HG02798 (cell line): Measurements from ENCODE around the gene FCGR1A.
A peak's percentile ranks its signal among the peaks of the same experiment; 100 is the strongest.
"Not testable (repeated sequence)": the region's sequence is repeated elsewhere in the genome, so short reads cannot be mapped to it uniquely, and the experiment has no call there.

ENCODE experiments used
- ATAC-seq: cut with Tn5 transposase; IDR thresholded peaks from one replicate; pipeline ENCODE4 v1.9.1; 2021; ENCODE audit warnings: mild to moderate bottlenecking; ENCODE audit not compliant: unreplicated experiment, poor library complexity

FCGR1A gene

DNA sequence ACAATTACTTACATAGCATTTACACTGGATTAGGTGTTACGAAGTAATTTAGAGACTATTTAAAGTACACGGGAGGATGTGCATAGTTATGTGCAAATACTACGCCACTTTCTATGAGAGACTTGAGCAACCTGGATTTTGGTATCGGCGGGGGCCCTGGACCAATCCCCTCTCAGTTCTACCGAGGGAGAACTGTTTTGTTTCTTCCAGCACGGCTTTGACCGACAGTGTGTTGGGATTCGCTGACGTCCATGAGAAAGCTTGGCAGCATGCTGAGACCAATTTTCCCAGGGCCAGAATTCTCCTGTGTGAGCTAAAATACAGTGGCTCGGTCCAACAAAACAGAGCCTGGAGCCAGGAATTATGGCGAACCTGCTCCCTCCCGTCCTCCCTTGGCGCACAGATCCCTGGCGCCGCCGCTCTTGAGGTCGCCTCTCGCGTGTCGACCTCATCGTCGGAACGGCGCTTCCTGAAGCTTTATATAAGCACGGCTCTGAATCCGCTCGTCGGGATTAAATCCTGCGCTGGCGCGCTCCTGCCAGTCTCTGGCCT is 49.3 kb downstream of the FCGR1A start:
- ATAC-seq: not testable (repeated sequence)

DNA sequence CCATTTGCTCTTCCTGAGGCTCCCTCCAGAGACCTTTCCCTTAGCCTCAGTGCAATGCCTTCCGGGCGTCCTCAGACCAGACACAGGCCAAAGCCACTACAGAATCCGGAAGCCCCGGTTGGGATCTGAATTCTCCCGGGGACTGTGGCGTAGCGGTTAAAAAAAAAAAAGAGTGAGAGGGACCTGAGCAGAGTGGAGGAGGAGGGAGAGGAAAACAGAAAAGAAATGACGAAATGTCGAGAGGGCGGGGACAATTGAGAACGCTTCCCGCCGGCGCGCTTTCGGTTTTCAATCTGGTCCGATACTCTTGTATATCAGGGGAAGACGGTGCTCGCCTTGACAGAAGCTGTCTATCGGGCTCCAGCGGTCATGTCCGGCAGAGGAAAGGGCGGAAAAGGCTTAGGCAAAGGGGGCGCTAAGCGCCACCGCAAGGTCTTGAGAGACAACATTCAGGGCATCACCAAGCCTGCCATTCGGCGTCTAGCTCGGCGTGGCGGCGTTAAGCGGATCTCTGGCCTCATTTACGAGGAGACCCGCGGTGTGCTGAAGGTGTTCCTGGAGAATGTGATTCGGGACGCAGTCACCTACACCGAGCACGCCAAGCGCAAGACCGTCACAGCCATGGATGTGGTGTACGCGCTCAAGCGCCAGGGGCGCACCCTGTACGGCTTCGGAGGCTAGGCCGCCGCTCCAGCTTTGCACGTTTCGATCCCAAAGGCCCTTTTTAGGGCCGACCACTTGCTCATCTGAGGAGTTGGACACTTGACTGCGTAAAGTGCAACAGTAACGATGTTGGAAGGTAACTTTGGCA is 50.0 kb downstream of the FCGR1A start:
- ATAC-seq: peak; percentile 78

- not testable (repeated sequence) for ATAC-seq
Measured at GRCh38 chr1:149833144-149833543, 50.6 kb downstream of the FCGR1A start.

DNA sequence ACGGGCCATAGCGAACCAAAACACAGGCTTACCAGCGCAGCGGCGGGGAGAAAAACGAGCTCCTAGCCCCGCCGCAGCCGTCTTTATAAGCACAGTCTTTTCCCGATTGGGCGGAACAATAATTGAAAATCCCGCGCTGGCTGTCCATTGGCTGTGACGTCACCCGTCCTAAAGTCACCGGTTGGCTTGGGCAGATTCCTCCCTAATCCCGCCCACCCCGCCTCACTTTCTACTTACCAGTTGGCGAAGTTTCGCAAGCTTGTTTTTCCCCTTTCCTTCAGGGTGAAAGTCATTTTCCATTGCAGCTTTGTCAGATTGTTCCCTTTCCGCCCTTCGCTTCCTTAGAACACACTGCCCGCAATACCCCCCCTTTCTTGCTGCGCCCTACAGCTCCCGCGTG is 58.7 kb downstream of the FCGR1A start:
- peak; percentile 31 for ATAC-seq
